ENCODE data around the gene KIF13A. TPM values are rescaled to one million over a fixed set of nuclear protein-coding genes. Genes with fewer than 3 reads are reported as not detected.

KIF13A gene
- total and polyA plus RNA-seq, 9 of the 15 experiments (the other 6 are each of a cell fraction or from before 2014, with no cell fraction given), result 3.6 to 44.3 (median 29.7) TPM

- TF ChIP-seq MGA (IDR thresholded peaks at IDR 0.05) (no peak), ARID2 (IDR thresholded peaks at IDR 0.05) (no peak), HMG20B (CRISPR knock-in tag; IDR thresholded peaks at IDR 0.05) (no peak), E4F1 (CRISPR knock-in tag; IDR thresholded peaks at IDR 0.05; ENCODE audit: borderline replicate concordance) (no peak), IFI16 (CRISPR knock-in tag; IDR thresholded peaks at IDR 0.05) (no peak), ILK (tag; IDR thresholded peaks at IDR 0.05; ENCODE audit: borderline replicate concordance, low read depth) (no peak), SLC30A9 (CRISPR knock-in tag; IDR thresholded peaks at IDR 0.05) (no peak), STAT5B (CRISPR knock-in tag; IDR thresholded peaks at IDR 0.05) (no peak), RNF219 (CRISPR knock-in tag; IDR thresholded peaks at IDR 0.05) (no peak), HLTF (IDR thresholded peaks at IDR 0.05) (no peak), ZNF124 (CRISPR knock-in tag; IDR thresholded peaks at IDR 0.05) (no peak)
Measured at GRCh38 chr6:17971128-17972073, 16.0 kb downstream of the KIF13A start (continued).
